ENCODE data around the gene SORCS2.

DNA sequence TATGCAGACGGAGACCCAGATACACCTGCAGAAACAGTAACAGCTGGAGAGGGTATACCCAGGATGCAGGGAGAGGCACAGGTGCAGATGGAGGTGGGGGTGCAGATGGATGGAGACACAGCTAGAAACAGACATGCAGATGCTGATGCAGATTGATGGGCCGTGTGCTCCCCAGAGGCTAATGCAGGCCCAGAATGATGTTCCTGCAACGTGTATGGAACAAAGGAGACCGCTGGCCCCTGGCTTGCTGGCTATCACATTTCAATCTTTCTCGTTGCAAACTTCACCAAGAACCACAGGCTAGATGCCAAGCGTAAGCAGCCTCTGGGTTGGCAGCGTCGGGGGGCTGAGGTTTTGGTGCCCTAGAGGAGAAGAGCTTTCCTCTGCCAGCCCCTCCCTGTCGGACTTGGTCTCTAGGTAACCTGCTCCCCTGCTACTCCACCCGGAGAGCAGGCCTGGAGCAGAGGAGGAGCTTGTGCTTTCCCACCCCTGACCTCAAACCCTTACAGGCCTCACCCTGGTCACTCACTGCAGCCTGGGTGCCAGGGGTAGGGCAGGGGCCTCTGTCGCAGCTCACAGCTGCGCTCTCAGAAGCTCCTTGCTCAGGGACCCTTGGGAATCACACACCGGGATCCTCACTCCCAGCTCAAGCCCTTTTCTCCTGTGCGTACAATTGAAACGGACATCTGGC, 311.4 kb downstream of the SORCS2 start:
- no peak for TF ChIP-seq CTCF (IDR thresholded peaks at IDR 0.05)
- no peak for TF ChIP-seq EZH2 (IDR thresholded peaks at IDR 0.05)
- no peak for TF ChIP-seq EZH2phosphoT487 (IDR thresholded peaks at IDR 0.05)

Data from neural progenitor cell (in vitro differentiated cells).